ENCODE measurements around the gene SLC2A13. TPM values are rescaled to one million over a fixed set of nuclear protein-coding genes. Genes with fewer than 3 reads are reported as not detected.

Gene SLC2A13
- total RNA-seq, 1 experiment from 2014 or later = 7.0 TPM

DNA sequence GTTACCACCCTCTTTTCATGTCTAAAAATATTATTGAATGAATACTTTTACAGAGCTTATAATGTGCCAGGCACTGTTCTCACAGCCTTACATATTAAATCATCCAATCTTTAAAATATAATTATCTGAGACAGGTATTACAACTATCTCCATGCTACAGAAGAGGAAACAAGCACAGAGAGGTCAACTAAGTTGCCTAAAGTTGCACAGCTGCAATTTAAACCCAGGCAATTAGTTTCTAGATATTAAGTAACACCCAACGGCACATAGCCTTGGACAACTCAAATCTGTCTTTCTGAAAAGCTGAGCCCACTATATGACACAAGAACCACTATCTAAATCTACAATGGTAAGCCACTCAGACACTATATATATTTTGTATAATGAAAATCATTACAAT, 92.6 kb downstream of the SLC2A13 start:
- Histone ChIP-seq H2AFZ (ENCODE audit: low read length) (no peak overlapping the region), H3K18ac (ENCODE audit: insufficient read length, low read depth, low read length) (no peak overlapping the region), H3K9me3 (ENCODE audit: control insufficient read depth, low read depth, low read length) (no peaks in the 10 kb centered on the region), H3K23me2 (ENCODE audit: insufficient read length, low read depth, low read length, poor library complexity, severe bottlenecking) (no peaks in the 10 kb centered on the region), H3K4ac (ENCODE audit: low read depth, low read length) (no peak overlapping the region), H3K4me1 (ENCODE audit: insufficient read depth, low read length) (no peaks in the 10 kb centered on the region; the same call in 1 of the 2 replicates), H4K20me1 (ENCODE audit: control insufficient read depth, insufficient read depth, insufficient read length) (no peaks in the 10 kb centered on the region), H2AK5ac (ENCODE audit: insufficient read length, low read length) (no peak overlapping the region), H2BK15ac (ENCODE audit: low read depth, low read length) (no peak overlapping the region), H2BK20ac (ENCODE audit: low read depth, low read length, poor library complexity, severe bottlenecking) (no peak overlapping the region), H3T11ph (ENCODE audit: low read length) (no peak overlapping the region), H3K27ac (ENCODE audit: insufficient read length, low read depth, low read length) (no peak overlapping the region), H4K8ac (replicated peaks; ENCODE audit: insufficient read length, low read depth, low read length) (no peak overlapping the region), H4K91ac (ENCODE audit: insufficient read length, low read depth, low read length) (no peak overlapping the region), H3K56ac (ENCODE audit: insufficient read length, low read depth, low read length) (no peak overlapping the region), H2BK12ac (ENCODE audit: insufficient read length, low read depth, low read length) (no peak overlapping the region), H3K79me1 (ENCODE audit: insufficient read depth, low read depth, low read length, poor library complexity, severe bottlenecking) (no peaks in the 10 kb centered on the region), H3K23ac (ENCODE audit: insufficient read length, low read depth, low read length) (no peak overlapping the region), H4K5ac (ENCODE audit: insufficient read length, low read depth, low read length) (no peak overlapping the region), H2BK120ac (ENCODE audit: low read depth, low read length, poor library complexity, severe bottlenecking) (no peak overlapping the region), H2BK5ac (ENCODE audit: insufficient read length, low read length) (no peak overlapping the region), H3K4me2 (ENCODE audit: insufficient read depth, insufficient read length, low read length) (no peak overlapping the region), H3K27me3 (ENCODE audit: insufficient read depth, low read length) (no peaks in the 10 kb centered on the region), H3K79me2 (ENCODE audit: insufficient read depth, low read length) (no peaks in the 10 kb centered on the region), H3K9ac (ENCODE audit: extremely low read depth, insufficient read length, low read length) (no peak overlapping the region), H3K14ac (ENCODE audit: insufficient read depth, low read length) (no peak overlapping the region)
- Mint-ChIP-seq H3K36me3 (ENCODE audit: insufficient read depth in 1 of 3, low read depth in 3 of 3) (no peaks in the 10 kb centered on the region; a peak in 1 of 7 replicates), H3K9me3 (no peaks in the 10 kb centered on the region), H3K27me3 (ENCODE audit: low read depth) (no peaks in the 10 kb centered on the region), H3K4me1 (peaks cover 12 to 28% of the 10 kb centered on the region in 2 experiments), H3K27ac (no peak overlapping the region), H3K4me3 (no peak overlapping the region)
- TF ChIP-seq, protein P1, sequence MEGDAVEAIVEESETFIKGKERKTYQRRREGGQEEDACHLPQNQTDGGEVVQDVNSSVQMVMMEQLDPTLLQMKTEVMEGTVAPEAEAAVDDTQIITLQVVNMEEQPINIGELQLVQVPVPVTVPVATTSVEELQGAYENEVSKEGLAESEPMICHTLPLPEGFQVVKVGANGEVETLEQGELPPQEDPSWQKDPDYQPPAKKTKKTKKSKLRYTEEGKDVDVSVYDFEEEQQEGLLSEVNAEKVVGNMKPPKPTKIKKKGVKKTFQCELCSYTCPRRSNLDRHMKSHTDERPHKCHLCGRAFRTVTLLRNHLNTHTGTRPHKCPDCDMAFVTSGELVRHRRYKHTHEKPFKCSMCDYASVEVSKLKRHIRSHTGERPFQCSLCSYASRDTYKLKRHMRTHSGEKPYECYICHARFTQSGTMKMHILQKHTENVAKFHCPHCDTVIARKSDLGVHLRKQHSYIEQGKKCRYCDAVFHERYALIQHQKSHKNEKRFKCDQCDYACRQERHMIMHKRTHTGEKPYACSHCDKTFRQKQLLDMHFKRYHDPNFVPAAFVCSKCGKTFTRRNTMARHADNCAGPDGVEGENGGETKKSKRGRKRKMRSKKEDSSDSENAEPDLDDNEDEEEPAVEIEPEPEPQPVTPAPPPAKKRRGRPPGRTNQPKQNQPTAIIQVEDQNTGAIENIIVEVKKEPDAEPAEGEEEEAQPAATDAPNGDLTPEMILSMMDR (conservative IDR thresholded peaks at IDR 0.05) = no peak
- no peak for DNase-seq
- no CpG with 5 or more reads among the region's 1 CpG for WGBS (ENCODE audit: extremely low coverage, insufficient read length, low lambda C conversion rate)
